H4 (cell line): Measurements from ENCODE around the gene NMU. TPM values are rescaled to one million over a fixed set of nuclear protein-coding genes. Genes with fewer than 3 reads are reported as not detected.
A peak's percentile ranks its signal among the peaks of the same experiment; 100 is the strongest.
"Not testable (repeated sequence)": the region's sequence is repeated elsewhere in the genome, so short reads cannot be mapped to it uniquely, and the experiment has no call there.

ENCODE experiments used
- DNase-seq: peaks from one replicate; pipeline ENCODE4 v3.0.0-alpha.2; 2015; ENCODE audit warnings: low spot score
- total RNA-seq: library from RNA; depleted of rRNA; stranded (reverse); fragments of >200 nt; shearing (Covaris generic); gene quantifications from 2 replicates; pipeline ENCODE4 v1.2.3, GENCODE V29; 2014; rRNA removed

NMU gene
- total RNA-seq, 1 experiment from 2014 or later = 6.1 TPM

DNA sequence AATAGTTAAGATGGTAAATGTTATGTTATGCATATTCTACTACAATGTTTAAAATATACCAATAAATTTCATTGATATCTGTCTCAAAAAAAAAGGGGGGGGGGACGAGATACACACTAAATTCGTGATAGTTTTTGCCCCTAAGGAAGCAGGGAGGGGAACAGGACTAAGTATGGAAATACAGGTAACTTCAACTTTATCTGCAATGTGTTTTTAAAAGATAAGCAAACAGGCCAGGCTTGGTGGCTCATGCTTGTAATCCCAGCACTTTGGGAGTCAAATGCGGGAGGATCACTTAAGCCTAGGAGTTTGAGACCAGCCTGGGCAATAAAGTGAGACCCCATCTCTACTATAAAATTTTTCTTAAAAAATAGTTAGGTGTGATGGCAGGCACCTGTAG lies 76.0 kb downstream of the NMU start:
- no peak for DNase-seq

DNA sequence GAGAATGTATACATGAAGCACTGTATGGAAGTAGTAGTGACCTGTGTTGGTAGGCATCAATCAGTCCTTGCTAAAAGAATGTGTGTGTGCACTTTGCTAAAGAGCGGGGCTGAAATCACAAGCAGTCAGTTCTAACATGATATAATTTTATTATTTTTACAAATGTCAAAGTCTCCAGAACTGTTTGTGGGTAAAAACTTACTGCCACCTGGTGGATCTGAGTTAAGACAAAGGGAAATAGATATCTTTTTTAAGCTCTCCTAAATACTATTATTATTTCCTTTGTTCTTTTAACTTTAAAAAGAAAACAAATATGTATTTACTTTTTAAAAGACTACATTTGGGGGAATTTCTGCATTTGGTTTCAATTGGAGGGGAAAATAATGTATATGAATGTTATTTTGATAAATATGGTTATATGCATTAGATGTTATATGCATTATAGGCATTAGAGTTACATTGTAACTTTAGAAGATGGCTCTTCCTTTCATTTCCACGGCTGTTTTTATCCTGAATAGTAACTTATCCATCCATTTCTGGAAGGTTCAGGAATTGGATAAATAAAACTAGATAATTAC lies 81.6 kb downstream of the NMU start:
- peak; percentile 28 for DNase-seq

DNA sequence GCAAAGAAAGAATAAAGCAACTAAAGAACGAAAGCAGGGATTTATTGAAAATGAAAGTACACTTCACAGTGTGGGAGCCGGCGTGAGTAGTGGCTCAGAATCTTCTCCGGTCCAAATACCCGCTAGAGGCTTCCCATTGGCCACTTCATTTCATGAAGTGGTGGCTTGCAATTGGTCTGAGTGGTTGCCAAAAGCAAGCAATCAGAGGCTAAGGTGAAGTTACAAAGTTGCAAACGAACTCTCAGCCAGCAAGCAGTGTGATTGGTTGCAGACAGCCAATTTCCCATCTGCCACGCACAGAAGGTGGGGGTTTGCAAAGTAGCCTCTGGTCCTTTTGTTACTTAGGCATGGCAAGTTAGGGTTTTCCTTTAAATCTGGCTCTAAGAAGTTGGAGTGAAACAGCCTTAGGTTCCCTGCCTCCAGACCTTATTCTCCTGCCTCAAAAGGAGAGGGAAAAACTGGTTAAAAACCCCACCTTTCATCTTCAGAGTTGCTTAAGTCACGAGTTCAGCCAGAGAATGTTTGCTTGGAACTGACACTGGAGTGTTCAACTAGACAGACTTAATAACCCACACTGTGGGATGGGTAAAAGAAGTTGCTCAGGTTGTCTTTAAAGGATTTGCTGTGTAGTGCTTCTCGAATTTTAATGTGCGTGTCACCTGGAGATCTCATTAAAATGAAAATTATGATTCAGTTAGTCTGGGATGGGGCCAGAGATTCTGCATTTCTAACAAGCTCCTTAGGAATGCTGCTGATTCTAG lies 82.5 kb downstream of the NMU start:
- peak; percentile 91 for DNase-seq

DNA sequence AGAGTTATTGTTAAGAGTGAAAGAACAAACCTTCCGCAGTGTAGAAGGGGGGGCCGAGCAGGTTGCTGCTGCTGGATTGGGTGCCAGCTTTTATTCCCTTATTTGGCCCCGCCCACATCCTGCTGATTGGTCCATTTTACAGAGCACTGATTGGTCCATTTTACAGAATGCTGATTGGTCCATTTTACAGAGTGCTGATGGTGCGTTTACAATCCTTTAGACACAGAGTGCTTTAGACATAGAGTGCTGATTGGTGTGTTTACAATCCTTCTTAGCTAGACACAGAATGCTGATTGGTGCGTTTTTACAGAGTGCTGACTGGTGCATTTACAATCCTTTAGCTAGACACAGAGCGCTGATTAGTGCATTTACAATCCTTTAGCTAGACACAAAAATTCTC lies 84.1 kb downstream of the NMU start:
- DNase-seq = not testable (repeated sequence)

DNA sequence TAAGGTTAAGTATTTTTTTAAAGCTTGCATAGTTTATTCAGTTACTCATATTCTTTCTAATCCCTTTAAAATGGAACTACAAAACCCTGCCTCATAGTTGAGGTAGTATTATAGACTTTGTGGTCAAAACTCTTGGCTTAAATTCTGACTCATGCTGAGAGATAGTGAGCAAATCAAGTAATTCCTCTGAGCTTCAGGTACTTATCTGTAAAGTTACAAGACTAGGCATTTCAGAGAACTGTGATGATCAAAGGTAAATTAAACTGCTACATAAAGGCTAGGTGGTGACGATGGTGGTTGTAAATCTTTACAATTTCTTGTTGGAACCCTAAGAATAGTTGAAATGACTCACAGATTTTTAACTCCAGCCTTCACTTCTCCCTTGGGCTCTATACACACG lies 86.2 kb downstream of the NMU start:
- DNase-seq = peak; percentile 57

DNA sequence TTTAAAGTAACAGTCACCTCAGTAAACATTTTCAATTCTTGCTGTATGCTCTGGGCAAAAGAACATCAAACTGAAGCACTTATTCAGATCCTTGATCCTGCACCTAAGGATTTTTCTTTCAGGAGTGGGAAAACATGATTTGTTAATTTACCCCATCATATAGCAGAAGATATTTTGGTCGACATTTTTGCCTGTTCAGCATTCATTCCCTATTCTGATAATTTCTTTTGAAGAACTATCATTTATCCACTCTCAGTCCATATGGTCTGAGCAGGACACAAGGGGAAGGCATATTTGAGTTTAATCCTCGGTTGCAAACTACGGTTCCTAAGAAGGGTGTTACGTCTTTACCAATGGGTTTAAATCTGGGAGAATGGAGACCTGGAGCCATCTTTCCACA lies 88.2 kb downstream of the NMU start:
- DNase-seq = no peak

DNA sequence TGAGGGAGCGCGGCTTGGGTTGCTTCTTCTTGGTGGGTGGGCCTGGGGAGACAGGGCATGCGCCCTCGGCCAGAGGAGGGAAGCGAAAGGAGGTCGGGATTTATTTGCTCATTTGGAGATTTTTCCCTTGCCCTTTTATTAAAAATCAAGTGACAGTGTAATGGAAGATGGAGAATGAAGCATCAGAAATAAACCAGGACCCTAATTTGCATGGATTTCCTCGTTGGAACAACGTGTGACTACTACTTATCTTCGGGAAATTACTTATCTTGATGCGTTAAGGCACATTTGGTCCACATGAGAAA lies 88.7 kb downstream of the NMU start:
- DNase-seq = no peak

DNA sequence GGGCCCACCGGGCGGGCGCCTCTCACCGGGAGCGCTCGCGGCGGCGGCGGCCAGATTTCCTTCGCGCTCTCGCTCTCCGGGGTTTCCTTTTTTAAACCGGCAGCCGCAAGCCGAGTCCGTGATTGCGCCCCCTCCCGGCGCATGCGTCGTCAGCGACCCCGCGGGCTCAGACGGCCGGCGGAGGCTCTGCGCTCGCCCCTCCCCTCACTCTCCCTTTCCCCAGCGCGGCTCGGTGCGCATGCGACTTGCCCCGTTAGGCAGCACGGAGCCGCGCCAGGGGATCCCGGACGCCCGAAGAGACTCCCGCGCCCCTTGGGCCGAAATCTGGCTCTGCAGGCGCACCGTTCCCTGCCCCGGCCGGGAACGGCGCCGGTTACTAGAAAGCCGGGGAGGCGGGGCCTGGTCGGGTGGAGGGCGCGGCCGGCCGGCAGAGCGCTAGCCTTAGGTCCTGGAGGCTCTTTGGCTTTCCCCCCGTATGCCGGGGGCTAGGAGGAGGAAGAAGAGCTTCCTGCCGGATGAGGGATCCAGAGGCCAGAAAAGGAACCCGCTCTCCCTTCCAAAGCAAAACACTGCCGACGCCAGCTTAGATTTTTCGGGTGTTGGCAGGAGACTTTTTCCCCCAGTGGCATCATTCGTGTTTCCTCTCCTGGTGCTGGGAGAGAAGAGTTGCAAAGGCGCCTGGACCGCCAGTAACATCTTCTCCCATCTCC lies 89.2 kb downstream of the NMU start, which contains the start of gene CLOCK:
CLOCK (minus strand) TSS at position 154 of the 710 bp plus-strand sequence. CDS start 64,124 bp downstream, outside the sequence.
- DNase-seq = peak; percentile 83

DNA sequence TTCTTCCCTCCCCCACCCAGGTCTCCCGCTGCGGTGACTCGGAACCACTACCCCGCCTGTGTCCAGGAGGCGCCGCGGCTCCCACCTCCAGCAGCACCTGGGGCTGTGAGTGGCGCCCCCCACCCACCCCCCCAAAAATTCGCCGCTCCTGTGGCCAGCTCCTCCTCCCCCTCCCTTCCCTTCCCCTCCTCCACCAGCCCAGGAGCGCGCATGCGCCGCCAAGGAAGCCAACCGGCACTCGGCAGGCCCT lies 89.7 kb downstream of the NMU start:
- no peak for DNase-seq

DNA sequence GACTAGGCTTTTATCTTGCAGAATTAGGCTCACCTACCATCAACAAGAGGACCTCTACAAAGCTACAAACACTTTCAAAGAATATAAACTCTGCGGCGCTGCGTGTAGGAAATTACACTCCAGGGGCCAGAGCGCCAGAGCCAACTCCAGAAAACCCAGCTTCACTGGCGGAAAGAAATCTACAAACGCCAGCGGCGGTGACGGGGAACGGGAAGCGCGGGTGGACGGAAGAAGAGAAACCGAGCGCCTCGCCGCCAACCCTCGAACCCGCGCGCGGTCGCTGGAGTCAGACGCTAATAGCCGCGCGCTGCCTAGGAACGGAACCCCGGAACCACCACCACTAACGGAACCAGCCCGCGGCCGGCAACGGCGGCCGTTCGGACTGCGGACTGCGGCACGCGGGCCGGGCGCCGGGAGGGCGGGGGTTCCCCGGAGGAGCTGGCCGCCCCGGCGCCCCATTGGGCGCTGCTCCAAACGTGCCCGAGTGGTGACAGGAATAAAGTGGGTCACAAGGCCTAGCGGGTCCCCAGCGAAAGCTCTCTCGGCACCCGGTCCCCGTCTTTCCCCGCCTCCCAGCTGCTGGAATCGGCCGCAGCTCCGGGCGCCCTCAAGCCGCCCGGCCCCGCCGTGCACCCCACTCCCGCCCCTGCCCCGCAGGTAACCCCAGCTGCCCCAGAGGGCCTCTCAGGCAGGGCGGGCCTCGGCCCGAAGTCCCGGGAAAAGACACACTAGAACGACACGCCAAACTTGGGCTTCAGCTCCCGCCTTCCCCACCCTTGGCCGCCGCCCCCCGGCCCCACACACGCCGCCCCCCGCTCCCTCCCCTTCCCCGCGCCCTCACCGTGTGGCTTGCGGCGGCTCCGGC lies 90.2 kb downstream of the NMU start:
- DNase-seq = peak; percentile 53

Other genes starting within 250 kb of the NMU start
- 104 and 124 TPM in 2 replicates for gene TMEM165, start 240.3 kb downstream of the NMU start, total RNA-seq
- gene CLOCK, start 89.4 kb downstream of the NMU start, total RNA-seq = 12.3 and 19.5 TPM in 2 replicates
- gene PDCL2, start 44.1 kb downstream of the NMU start, total RNA-seq = not detected in 2 replicates
- gene EXOC1L, start 183.5 kb upstream of the NMU start, total RNA-seq = not detected in 2 replicates
- gene EXOC1, start 217.3 kb upstream of the NMU start, total RNA-seq = 24.0 and 25.1 TPM in 2 replicates